GM18870 (cell line): ENCODE measurements around the gene CNGA3.
"Not testable (repeated sequence)": the region's sequence is repeated elsewhere in the genome, so short reads cannot be mapped to it uniquely, and the experiment has no call there.

ENCODE experiments used
- ATAC-seq: cut with Tn5 transposase; IDR thresholded peaks from one replicate; pipeline ENCODE4 v1.9.1; 2021; ENCODE audit warnings: moderate library complexity; ENCODE audit not compliant: unreplicated experiment

CNGA3 gene

DNA sequence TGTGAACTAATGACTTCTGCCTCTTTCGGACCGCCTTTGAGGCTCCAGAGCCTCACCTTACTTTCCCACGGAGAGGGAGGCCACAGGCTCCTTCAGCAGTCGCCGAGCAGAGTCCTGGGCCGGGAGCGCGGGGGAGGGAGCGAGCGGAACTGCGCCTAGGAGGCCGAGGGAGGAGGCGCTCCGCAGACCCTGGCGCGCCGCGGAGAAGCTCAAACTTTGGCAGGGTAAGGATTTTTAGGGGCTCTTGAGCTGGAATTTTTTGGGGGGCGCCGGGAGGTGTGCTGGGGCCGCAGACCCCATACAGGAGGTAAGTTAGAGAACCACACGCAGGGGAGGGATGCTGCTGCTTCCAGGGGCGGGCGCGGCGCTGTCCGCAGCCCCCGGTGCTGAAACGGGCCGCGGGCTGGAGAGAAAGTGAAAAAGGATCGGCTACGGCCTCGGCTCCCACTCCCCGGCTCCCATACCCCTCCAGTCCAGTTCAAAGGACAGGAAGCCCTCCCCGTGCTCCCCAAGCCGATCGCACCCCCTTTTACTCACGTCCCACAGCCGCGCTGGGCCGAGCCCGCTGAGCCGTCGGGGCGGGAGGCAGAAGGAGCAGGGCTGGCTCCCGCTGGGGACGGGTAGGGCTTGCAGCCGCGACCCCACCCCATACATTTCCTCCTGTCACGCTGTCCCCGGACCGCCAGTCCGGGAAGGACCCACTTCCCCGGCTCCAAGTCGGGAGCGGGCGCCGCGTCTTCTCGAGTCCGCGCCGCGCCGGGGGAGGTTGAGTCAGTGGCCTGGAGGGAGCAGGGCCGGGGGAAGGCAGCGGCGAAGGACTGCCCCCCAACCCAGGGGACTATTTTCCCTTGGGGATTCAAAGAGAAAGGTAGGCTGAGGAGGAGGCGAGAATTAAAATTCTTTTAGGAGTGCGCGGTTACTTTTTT is at the start of gene CNGA3:
CNGA3 (plus strand) TSS at position 146 of the 926 bp plus-strand sequence. CDS start 23,520 bp downstream, outside the sequence.
- no peak for ATAC-seq

DNA sequence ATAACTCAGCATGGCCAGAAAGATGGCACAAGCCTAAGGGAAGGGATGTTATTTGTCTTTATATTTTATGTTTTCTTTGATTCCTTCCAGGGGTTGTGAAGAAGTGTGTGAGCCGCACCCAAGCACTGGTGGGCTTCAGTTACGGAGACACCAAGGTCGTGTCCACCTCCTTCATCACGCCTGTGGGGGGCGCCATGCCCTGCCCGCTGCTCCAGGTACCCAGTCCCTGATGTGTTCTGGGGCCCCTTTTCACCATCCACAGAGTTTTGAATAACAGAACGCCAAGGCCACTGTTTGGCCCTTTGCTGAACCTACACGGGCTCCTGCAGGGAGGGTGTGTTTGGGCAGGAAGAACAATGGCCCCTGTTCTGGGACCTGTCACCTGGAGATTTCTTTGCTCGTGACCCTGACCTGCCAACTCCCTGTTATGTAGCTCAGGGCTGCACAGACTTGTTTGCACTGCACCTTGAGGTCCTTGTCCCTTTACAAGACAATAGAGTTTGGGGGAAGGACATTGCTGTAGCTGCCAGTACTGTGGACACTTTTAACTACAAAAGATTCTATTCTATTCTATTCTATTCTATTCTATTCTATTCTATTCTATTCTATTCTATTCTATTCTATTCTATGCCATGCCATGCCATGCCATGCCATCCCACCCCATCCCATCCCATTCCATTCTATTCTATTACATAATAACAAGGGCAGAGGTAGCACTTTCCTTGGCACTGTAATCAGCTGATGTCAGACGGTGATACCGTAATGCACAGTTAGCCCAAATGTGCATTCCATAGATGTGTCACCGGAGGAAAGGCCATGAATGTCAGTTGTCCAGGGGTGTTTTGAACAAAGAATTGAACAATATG is 48.2 kb upstream of the CNGA3 start:
- ATAC-seq, result no peak

DNA sequence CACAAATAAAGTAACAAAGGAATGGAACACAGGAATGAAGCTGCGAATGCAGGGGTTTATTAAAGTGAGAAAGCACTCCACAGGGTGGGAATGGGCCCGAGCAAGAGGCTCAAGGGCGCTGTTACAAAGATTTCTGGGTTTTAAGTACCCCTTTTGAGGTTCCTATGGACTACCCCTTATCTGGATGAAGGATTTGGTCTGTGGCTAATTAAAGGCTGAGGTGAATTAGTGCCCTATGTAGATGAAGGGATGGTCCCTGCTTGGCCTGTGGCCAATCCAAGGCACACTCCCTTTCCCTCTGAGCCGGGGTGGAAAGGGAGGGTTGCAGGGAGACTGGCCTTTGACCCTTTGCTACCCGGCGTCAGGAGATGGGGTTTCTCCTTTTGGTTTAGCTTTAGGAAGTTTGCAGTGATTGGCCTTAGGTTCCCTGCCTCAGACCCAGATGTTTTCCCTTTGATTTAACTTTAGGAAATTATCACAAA is 47.5 kb upstream of the CNGA3 start:
- no peak for ATAC-seq

DNA sequence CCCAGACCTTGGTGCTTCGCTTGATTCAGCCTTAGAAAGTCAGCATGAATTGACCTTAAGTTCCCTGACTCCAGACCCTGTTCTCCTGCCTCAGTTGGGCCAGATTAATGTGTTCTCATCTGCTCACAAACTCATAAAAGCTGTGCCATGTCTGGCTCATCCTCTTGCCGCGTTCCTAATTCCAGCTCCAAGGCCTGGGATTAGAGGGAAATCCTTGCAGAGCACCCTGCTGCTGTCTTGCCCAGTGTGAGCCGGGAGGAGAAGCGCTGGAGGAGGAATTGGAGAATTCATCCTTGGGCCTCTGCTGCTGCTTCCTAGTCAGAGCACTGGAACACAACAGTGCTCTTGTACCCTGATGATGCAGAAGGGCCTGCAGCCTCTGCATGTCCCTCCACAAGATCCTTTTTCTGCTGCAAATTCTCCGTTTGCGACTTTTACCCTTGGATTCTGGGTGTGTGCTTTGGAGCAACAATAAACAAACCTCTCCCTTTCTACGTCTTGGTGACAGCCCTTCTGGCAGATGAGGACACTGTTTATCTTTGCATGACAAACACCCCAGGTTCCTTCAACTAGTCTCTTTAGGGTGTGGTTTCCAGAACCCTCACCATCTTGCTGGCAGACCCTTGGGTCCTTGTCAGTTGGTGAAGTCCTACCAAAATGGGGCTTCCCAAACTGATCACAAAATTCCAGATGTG is 46.9 kb upstream of the CNGA3 start:
- no peak for ATAC-seq

DNA sequence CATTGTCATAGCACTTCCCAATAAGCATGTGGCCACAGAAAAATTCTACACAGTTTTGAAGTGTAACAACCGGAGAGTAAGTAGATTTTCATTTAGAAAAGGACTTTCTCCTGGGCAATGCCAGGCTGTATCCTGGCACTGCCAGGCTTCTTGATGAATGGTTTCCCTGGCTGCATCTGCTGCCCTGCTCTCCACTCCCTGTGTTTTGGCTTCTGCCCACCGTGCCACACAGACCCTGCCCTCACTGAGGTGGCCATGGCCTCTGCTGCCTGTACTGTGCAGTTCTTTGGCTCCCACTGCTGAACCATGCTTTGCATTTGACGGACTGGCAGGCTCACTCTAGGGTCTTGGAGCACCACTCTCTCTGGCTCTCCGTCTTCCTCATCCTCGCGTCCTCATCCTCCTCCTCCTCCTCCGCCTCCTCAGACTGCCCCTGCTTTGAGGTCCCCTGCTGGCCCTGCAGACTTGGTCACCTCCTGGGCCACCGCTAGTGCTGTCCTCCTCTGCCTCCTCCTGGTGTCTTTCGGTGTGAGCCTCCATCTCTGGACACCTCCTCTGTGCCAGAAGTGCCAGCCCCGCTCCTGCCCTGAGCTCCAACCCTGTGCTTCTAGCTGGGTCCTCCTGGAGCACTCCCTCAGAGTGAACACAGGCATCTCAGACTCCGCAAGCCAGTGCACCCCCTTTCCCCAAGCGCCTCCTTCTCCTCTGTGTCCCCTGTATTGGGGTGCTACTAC is 45.9 kb upstream of the CNGA3 start:
- ATAC-seq, result no peak

DNA sequence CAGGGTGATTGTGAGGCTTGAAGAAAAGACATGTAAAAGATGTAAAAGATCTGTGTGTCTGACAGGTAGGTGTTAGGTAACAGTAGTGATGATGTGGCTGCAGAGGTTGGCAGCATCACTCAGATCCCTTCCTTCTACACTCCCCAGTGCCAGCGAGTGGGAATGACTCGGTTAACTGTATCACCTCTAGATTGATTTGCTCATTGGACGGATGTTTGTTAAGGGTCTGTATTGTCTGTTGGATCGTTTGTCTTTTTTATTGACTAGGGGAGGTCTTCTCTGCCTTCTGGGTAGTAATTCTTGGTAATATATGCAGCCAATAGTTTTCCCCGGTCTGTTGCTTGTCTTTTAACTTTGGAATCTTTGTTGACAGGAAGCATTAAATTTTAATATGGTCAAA is 44.8 kb upstream of the CNGA3 start:
- ATAC-seq, result no peak

DNA sequence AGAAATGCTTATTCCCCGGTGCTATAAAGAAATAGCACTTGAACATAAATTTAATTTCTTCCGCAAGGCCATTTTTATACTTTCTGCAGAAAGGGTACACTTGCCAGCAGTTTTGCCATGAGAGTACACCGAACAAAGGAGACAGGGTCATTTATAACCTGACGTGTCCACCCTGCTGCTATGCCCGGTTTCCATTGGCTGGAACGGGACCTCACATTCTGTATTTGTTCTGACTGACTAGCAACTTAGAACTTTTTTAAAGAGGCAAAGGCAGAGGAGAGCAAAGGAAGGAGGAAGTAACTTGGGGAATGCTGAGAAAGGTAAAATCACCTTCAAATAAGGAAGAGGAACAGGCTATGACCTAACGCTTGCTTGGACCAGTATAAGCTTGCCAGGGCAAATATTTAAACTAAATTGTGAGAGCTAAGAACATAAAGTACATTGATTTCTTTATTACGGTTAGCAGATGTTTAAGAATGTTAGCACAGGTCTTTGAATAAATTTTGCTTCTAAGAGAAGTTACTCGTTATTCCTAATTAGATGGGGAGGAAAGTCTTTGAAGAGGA is 39.0 kb upstream of the CNGA3 start:
- ATAC-seq, result not testable (repeated sequence)

DNA sequence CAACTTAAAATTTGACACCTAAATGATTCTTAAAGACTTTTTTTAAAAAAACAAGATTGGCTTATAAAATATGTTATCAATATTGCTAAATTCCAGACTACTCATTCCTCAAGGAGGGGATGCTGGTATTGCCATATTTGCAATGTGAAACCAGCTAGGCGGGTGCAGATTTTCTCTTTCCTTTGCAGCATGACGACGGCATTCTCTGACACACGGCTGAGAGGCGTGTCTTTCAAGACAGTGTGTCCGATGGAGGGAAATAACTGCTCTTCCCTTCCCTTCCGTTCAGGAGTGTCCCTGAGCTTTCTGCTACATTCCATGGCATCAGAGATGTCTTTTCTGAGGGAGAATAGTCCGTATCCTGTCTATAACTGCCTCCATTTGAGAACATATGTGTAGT is 38.2 kb upstream of the CNGA3 start:
- ATAC-seq, result no peak

DNA sequence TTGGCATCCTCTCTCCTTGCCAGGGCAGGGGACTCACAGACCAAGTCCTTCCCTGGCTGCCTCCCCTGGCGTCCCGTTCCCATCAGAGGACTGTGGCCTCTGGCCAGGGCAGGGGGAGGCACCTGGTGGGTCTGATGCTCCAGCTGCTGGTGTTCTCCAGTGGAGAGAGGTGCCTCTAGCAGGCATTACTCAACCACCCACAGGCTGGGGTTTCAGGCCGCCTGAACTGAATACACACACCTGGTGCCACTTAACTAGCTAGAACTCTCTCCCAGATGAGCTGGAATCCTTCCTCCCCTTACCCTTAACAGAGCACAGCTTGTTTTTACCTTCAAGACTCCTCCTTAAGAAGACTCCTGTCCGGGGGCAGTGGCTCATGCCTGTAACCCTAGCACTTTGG is 37.7 kb upstream of the CNGA3 start:
- ATAC-seq, result no peak

DNA sequence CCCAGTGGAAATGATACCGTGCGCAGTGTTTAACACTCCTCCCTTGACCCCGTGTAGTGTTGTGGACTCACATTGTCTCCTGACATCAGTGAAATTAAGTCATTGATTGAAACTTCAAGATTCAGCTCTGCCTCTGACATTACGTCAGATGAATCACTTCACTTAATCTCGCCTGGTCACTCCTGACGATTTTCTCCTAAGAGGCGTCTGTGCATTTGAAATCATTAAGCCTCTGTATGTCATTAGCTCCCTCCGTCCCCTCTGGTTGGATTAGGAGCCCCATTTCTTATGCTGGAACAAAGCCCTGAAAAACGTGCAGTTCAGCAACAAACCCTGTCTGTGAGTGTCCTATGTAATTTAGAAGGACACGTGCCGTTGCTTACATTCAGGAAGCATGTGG is 36.7 kb upstream of the CNGA3 start:
- no peak for ATAC-seq

DNA sequence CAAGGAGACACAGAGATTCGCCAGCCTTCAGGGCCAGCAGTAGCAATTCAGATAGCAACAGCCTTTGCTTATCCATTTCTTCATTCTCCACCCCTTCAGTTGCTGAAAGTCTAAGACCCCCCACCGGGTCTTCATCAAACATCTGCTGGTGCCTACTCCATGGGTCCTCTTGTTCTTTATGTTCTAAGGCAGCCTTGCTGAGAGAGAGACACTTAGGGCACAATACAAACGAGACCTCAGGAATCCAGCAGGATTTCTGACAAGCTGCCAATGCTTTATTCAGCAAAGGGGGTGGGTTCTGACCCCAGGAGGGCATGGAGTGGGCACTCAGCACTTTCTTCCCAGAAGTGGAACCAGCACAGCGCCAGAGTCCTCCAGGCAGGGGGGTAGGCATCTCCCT is 36.2 kb upstream of the CNGA3 start:
- ATAC-seq, result no peak

DNA sequence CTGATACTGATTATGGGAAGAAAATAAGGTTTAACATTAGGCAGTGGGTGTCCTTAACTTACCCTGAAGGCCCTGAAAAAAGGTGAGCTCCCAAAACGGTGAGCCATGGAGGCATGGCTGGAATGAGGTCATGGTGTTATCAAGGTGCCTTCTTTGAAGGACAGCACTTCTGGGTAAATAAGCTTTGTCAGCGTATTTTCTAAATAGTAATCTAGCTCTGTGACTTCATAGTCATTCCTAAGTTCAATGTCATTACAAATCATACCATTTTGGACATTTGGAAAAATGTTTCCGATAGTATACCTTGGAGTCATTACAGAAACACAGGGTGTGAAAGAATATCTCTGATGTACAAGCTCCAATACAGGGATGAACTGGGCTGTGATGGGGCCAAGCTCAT is 35.2 kb upstream of the CNGA3 start:
- ATAC-seq, result no peak

DNA sequence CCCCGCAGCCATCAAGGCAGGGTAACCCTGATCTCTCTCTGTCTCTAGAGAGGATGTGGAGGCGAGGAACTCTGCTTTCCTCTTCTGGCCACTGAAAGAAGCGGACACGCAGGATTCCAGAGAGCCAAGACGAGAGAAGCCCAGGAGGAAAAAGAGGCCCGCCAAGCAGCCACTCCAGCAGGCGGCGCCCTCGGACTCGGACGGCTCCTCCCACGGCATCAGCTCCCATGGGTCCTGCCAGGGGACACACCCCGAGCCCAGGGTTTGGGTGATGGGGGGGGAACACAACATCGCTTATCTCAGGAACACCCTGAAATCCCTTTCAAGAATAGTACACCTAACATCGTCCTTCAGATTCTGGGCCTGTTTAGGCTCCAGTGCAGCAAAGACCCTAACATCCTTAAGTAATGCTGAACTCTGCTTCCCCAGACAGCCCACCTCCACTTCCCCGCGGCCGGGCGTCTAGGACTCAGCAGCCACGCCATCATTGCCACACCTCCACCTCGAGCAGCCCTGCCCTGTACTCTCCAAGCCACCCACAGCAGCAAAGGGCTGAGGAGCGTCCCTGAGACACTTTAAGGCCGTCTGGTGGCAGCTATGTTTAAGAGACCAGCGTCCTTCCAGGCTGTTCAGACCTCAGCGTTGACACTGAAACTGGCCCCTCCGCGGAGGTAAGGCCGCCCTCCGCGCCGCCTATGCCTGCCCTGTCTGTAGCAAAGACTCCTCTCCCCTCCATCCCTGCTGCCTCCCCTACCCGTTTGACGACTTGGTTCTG is 34.3 kb upstream of the CNGA3 start:
- ATAC-seq, result no peak

DNA sequence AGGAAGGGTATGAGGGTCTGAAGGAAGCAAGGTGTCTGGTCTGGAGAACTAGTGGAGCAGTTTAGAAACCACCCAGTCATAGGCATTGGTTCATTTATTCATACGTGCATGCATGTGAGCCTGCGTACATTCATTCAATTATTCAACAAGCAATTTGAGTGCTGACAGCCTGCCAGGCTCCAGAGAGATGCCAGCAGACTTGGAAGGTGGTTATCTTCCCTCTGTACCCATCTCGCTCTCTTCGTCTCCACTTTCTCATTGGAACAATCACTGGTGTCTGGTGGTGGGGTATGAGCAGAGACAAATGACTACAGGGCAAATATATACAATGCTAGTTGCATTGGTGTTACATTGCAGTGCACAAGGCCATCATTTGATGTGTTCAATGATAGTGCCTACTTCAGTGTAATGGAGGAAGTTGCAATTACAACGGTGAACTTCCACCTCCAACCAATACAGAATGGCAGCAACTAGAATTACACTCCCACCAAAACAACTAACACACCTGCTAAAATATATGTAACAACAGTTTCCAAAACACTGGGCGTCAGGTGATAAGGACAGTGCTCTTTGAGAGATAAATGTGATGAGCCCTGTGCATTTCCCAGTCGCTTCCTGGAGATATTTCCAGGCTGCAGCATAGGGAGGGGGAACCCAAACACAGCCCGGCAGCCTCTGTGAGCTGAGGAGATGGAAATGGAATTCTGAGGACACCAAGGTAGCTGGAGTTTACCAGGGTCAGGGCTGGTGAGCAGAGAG is 32.6 kb upstream of the CNGA3 start:
- no peak for ATAC-seq

DNA sequence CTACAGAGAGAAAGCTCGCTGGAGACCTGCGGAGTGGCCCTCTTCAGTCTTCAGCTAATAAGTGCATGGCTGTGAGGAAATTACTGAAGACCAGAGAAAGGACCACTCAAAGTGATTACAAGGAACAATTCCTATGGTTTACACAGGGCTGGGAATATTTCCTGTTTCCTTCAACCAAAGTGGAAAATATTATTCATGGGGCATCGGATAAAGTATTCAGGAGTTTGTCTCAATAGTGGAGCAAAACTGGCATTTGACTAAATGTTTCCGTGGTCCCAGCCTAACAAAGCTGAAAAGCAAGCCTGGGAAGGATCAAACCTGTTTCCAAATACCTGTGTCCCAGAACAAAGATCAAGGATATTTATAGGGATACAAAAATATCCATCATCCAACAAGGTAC is 32.0 kb upstream of the CNGA3 start:
- no peak for ATAC-seq

DNA sequence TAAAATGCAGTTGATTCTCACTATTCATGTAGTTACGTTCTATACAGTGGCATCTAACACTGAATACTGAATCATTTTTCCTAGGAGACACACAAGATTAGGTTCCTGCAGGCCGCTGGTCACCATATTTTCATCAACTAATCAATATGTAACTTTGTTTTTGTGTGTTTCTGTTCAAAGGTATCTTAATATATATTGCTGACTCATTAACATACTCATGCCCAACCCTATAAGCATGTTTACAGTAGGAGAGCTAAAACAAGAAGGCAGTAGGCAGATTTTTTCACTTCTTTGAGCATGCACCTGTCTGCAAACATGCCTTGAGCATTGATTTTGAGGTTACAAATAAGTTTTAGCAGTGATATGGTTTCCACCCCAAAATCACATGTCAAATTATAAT is 30.3 kb upstream of the CNGA3 start:
- no peak for ATAC-seq

DNA sequence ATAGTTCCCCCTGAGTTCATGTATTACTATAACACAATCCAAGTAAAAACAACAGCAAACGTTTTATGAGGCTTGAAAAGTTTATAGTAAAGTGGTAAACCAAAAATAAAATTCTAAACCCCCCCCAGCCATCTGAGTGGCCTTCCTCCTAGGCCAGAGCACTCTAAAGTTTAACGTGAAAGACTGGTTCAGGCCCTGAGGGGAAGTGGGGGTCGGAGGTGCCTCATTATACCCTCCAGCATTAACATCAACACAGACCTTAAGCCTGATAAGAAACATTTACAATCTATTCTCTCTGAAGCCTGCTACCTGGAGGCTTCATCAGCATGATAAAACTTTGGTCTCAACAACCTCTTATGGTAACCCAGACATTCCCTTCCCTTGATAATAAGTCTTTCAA is 29.0 kb upstream of the CNGA3 start:
- ATAC-seq, result no peak

DNA sequence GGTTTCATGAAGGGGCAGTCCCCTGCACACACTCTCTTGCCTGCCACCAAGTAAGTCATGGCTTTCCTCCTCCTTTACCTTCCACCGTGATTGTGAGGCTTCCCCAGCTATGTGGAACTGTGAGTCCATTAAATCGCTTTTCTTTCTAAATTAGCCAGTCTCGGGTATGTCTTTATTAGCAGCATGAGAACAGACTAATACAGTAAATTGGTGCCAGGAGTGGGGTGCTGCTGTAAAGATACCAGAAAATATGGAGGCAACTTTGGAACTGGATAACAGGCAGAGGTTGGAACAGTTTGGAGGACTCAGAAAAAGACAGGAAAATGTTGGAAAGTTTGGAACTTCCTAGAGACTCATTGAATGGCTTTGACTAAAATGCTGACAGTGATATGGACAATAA is 26.1 kb upstream of the CNGA3 start:
- ATAC-seq, result not testable (repeated sequence)

DNA sequence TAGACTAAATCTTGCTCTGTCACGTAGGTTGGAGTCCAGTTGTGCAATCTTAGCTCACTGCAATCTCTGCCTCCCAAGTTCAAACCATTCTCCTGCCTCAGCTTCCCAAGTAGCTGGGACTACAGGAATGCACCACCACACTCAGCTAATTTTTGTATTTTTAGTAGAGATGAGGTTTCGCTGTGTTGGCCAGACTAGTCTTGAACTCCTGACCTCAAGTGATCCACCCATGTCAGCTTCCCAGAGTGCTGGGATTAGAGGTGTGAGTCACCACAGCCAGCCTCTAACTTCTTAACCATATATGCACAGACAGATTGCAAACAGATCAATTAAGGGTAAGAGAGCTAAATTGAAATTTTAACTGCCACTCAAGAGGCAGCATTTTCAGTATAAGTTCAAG is 22.1 kb upstream of the CNGA3 start:
- no peak for ATAC-seq
